Esophagus squamous epithelium (tissue), 5 donors: ENCODE data around the gene ABR. TPM values are rescaled to one million over a fixed set of nuclear protein-coding genes. Genes with fewer than 3 reads are reported as not detected.
"Not testable (repeated sequence)": the region's sequence is repeated elsewhere in the genome, so short reads cannot be mapped to it uniquely, and the experiment has no call there.

Experiments
- DNase-seq: peaks from one replicate; lab custom pipeline; 2025; lab: John Stamatoyannopoulos, UW
- H3K27ac ChIP-seq, 4 donors: fragments of 200-600 bp; sonication (generic); one replicate each; pipeline ENCODE4 v1.5.1; 2016 to 2019; ENCODE audit warnings: mild to moderate bottlenecking in 1 of 4
- H3K27me3 ChIP-seq, 4 donors: fragments of 200-600 bp; sonication (generic); 1 replicate in 3 of 4; 2 replicates in 1 of 4; pipeline versions ENCODE4 v1.5.1 to v1.6.0; 2017 to 2021; ENCODE audit warnings: antibody characterized with exemption in 1 of 4
- H3K36me3 ChIP-seq, 3 donors: fragments of 200-600 bp; sonication (generic); one replicate each; pipeline ENCODE4 v1.5.1; 2016 to 2019
- H3K4me1 ChIP-seq, 3 donors: fragments of 200-600 bp; sonication (generic); one replicate each; pipeline ENCODE4 v1.5.1; 2017 to 2019
- H3K4me3 ChIP-seq, 4 donors: fragments of 200-600 bp; sonication (generic); 1 replicate in 3 of 4; 2 replicates in 1 of 4; pipeline ENCODE4 v1.5.1; 2016 to 2019; ENCODE audit warnings: mild to moderate bottlenecking in 2 of 4, moderate library complexity in 1 of 4
- H3K9me3 ChIP-seq, 3 donors: fragments of 200-600 bp; sonication (generic); one replicate each; pipeline ENCODE4 v1.5.1; 2016 to 2019
- CTCF ChIP-seq, 6 experiments: fragments of 450-650 bp in 4 of 6; fragments of 200-600 bp in 2 of 6; sonication (generic) in 2 of 6; IDR thresholded peaks; one replicate each; pipeline ENCODE4 v1.5.1; 2016 to 2019; ENCODE audit warnings: antibody characterized with exemption in 6 of 6, mild to moderate bottlenecking in 4 of 6, moderate library complexity in 4 of 6
- POLR2A ChIP-seq, 4 donors: fragments of 450-650 bp; IDR thresholded peaks; one replicate each; pipeline ENCODE4 v1.6.1; 2017; ENCODE audit warnings: antibody characterized with exemption in 4 of 4, mild to moderate bottlenecking in 4 of 4, moderate library complexity in 3 of 4
- WGBS, 2 donors: methylation state at CpG; one replicate each; pipeline ENCODE4 v1.1.5; 2018; 5-methylcytosine and 5-hydroxymethylcytosine counted together
- intact Hi-C: fragments of 100-400 bp; cut with DNase I; formaldehyde crosslinking; loops from one replicate; pipeline ENCODE4 v1.15.0; 2022
- total RNA-seq, 4 donors: library from RNA; depleted of rRNA; stranded (reverse); fragments of >200 nt; gene quantifications; one replicate each; pipeline ENCODE4 v1.1.0, GENCODE V29; 2016
- donor health status: DM: yes; HTN: yes; CAD: no.

ABR gene
- total RNA-seq, 4 donors from 2014 or later = 62.1 to 248 (median 75.5) TPM

GRCh38 chr17:1045456-1045855 is 134.3 kb downstream of the ABR start:
- DNase-seq = no peak
- H3K4me3 ChIP-seq = no peak overlapping the region
- peaks cover 4 to 40% (median 8%) of the 10 kb centered on the region in 3 donors for H3K4me1 ChIP-seq
- H3K9me3 ChIP-seq = no peaks in the 10 kb centered on the region
- no peak for TF ChIP-seq POLR2A (IDR thresholded peaks at IDR 0.05)
- no peak for TF ChIP-seq CTCF (IDR thresholded peaks at IDR 0.05)
- peak overlapping the region in 2 of 4 donors; percentile 5 to 36 for H3K27ac ChIP-seq
- no peaks in the 10 kb centered on the region for H3K27me3 ChIP-seq
- 83 to 93% methylated on average over 8 to 9 of the region's 9 CpGs for WGBS, 2 donors
- H3K36me3 ChIP-seq = peaks cover 24 to 100% (median 24%) of the 10 kb centered on the region in 3 donors
- intact Hi-C loops = no loop called here

- H3K36me3 ChIP-seq = peaks cover 15 to 100% (median 24%) of the 10 kb centered on the region in 3 donors
- H3K9me3 ChIP-seq, H3K27me3 ChIP-seq, H3K4me3 ChIP-seq, DNase-seq, intact Hi-C loops: not testable (repeated sequence)
- peaks cover 8 to 49% (median 11%) of the 10 kb centered on the region in 3 donors for H3K4me1 ChIP-seq
- peak overlapping the region in 3 of 4 donors; percentile 65 to 82 (median 78) for H3K27ac ChIP-seq
- WGBS, 2 donors = 90 to 93% methylated on average over 12 of the region's 13 CpGs
These were observed 135.3 kb downstream of the ABR start for GRCh38 chr17:1044387-1045009.

GRCh38 chr17:1043601-1044251 is 136.1 kb downstream of the ABR start:
- peaks cover 17 to 100% (median 21%) of the 10 kb centered on the region in 3 donors for H3K36me3 ChIP-seq

GRCh38 chr17:1042486-1042885 is 137.3 kb downstream of the ABR start:
- Histone ChIP-seq H3K27me3 (no peaks in the 10 kb centered on the region), H3K4me3 (no peak overlapping the region), H3K4me1 (peaks cover 8 to 55% (median 17%) of the 10 kb centered on the region in 3 donors), H3K36me3 (peaks cover 12 to 100% (median 18%) of the 10 kb centered on the region in 3 donors), H3K27ac (peak overlapping the region in 1 of 4 donors; percentile 2), H3K9me3 (no peaks in the 10 kb centered on the region)
- TF ChIP-seq CTCF (IDR thresholded peaks at IDR 0.05) (no peak), POLR2A (IDR thresholded peaks at IDR 0.05) (no peak)
- intact Hi-C loops = no loop called here
- WGBS, 2 donors = 85 to 88% methylated on average over 17 to 19 of the region's 19 CpGs
- no peak for DNase-seq

More at GRCh38 chr17:1043601-1044251, 136.1 kb downstream of the ABR start:
- TF ChIP-seq POLR2A (IDR thresholded peaks at IDR 0.05) (no peak), CTCF (IDR thresholded peaks at IDR 0.05) (no peak)
- H3K27me3 ChIP-seq = no peaks in the 10 kb centered on the region
- WGBS, 2 donors = 56% methylated on average over 7 of the region's 21 CpGs; no CpG with 5 or more reads in 1 of the 2 donors
- no peak for DNase-seq
- no peaks in the 10 kb centered on the region for H3K9me3 ChIP-seq
- peak overlapping the region in 3 of 4 donors; percentile 3 to 22 (median 15) for H3K4me3 ChIP-seq
- intact Hi-C loops = no loop called here
- H3K27ac ChIP-seq = peak overlapping the region in 3 of 4 donors; percentile 65 to 82 (median 78)
- peaks cover 8 to 57% (median 17%) of the 10 kb centered on the region in 3 donors for H3K4me1 ChIP-seq

- Histone ChIP-seq H3K4me3 (no peak overlapping the region), H3K9me3 (no peaks in the 10 kb centered on the region), H3K27ac (no peak overlapping the region), H3K4me1 (peaks cover 8 to 50% (median 17%) of the 10 kb centered on the region in 3 donors), H3K36me3 (peaks cover 5 to 100% (median 14%) of the 10 kb centered on the region in 3 donors), H3K27me3 (no peaks in the 10 kb centered on the region)
- no peak for DNase-seq
- intact Hi-C loops = no loop called here
- 94 to 99% methylated on average over 9 of the region's 9 CpGs for whole genome bisulfite sequencing, 2 donors
- TF ChIP-seq POLR2A (IDR thresholded peaks at IDR 0.05) (no peak), CTCF (IDR thresholded peaks at IDR 0.05) (no peak)
These were observed 138.0 kb downstream of the ABR start for GRCh38 chr17:1041746-1042145.
